ENCODE results near the gene SEZ6L. TPM values are rescaled to one million over a fixed set of nuclear protein-coding genes. Genes with fewer than 3 reads are reported as not detected.

SEZ6L gene
- polyA plus RNA-seq, 2 donors: 0.01 to 0.04 TPM

- no peaks in the 10 kb centered on the region for H3K36me3 ChIP-seq (ENCODE audit: control insufficient read depth in 2 of 2, insufficient read depth in 2 of 2, low read length in 1 of 2)
- H3K4me1 ChIP-seq (ENCODE audit: control insufficient read depth in 2 of 2, insufficient read depth in 2 of 2, low read length in 1 of 2): no peaks in the 10 kb centered on the region
- peaks cover 0 to 4% of the 10 kb centered on the region in 2 donors for H3K27me3 ChIP-seq (ENCODE audit: control insufficient read depth in 1 of 2, insufficient read depth in 2 of 2, low read length in 2 of 2)
- WGBS, 2 donors: 60 to 66% methylated on average over 4 of the region's 4 CpGs
- H3K4me3 ChIP-seq (ENCODE audit: low read depth in 1 of 2, low read length in 2 of 2): no peak overlapping the region
- H3K27ac ChIP-seq (ENCODE audit: low read depth in 2 of 2, low read length in 1 of 2): no peak overlapping the region
- no peaks in the 10 kb centered on the region for H3K9me3 ChIP-seq (ENCODE audit: control insufficient read depth in 2 of 2, insufficient read depth in 1 of 2, low read depth in 1 of 2, low read length in 1 of 2)
Observed at GRCh38 chr22:26141831-26142230, 27.4 kb upstream of the SEZ6L start.

GRCh38 chr22:26143806-26144325 lies 25.4 kb upstream of the SEZ6L start:
- H3K4me1 ChIP-seq (ENCODE audit: control insufficient read depth in 2 of 2, insufficient read depth in 2 of 2, low read length in 1 of 2): no peaks in the 10 kb centered on the region
- no peak overlapping the region for H3K4me3 ChIP-seq (ENCODE audit: low read depth in 1 of 2, low read length in 2 of 2)
- no peaks in the 10 kb centered on the region for H3K9me3 ChIP-seq (ENCODE audit: control insufficient read depth in 2 of 2, insufficient read depth in 1 of 2, low read depth in 1 of 2, low read length in 1 of 2)
- peaks cover 0 to 4% of the 10 kb centered on the region in 2 donors for H3K27me3 ChIP-seq (ENCODE audit: control insufficient read depth in 1 of 2, insufficient read depth in 2 of 2, low read length in 2 of 2)
- no peak overlapping the region for H3K27ac ChIP-seq (ENCODE audit: low read depth in 2 of 2, low read length in 1 of 2)
- WGBS, 2 donors: 53 to 58% methylated on average over 3 of the region's 3 CpGs
- H3K36me3 ChIP-seq (ENCODE audit: control insufficient read depth in 2 of 2, insufficient read depth in 2 of 2, low read length in 1 of 2): no peaks in the 10 kb centered on the region

DNA sequence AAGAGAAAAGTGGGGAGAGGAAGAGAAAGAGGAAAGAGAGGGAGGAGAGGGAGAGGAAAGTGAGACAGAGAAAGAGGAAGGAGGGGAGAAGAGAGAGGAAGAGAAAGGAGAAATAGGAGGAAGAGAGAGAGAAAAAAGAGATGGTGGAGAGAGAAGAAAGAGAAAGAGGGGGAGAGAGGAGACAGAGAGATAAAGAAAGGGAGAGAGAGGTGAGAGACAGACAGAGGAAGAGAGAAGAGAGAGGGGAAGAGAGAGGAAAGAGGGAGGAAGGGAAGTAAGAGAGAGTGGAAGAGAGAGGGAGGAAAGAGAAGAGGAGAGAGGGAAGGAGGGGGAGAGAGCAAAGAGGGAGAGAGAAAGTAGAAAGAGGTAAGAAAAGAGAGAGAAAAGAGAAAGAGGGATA lies 9.4 kb upstream of the SEZ6L start:
- H3K36me3 ChIP-seq (ENCODE audit: control insufficient read depth in 2 of 2, insufficient read depth in 2 of 2, low read length in 1 of 2): no peaks in the 10 kb centered on the region
- peaks cover 0 to 3% of the 10 kb centered on the region in 2 donors for H3K9me3 ChIP-seq (ENCODE audit: control insufficient read depth in 2 of 2, insufficient read depth in 1 of 2, low read depth in 1 of 2, low read length in 1 of 2)
- H3K27me3 ChIP-seq (ENCODE audit: control insufficient read depth in 1 of 2, insufficient read depth in 2 of 2, low read length in 2 of 2): peaks cover 0 to 3% of the 10 kb centered on the region in 2 donors
- H3K4me1 ChIP-seq (ENCODE audit: control insufficient read depth in 2 of 2, insufficient read depth in 2 of 2, low read length in 1 of 2): peaks cover 0 to 2% of the 10 kb centered on the region in 2 donors
- H3K27ac ChIP-seq (ENCODE audit: low read depth in 2 of 2, low read length in 1 of 2): no peak overlapping the region
- no peak overlapping the region for H3K4me3 ChIP-seq (ENCODE audit: low read depth in 1 of 2, low read length in 2 of 2)

- no peaks in the 10 kb centered on the region for H3K36me3 ChIP-seq (ENCODE audit: control insufficient read depth in 2 of 2, insufficient read depth in 2 of 2, low read length in 1 of 2)
- H3K27ac ChIP-seq (ENCODE audit: low read depth in 2 of 2, low read length in 1 of 2): no peak overlapping the region
- H3K9me3 ChIP-seq (ENCODE audit: control insufficient read depth in 2 of 2, insufficient read depth in 1 of 2, low read depth in 1 of 2, low read length in 1 of 2): peaks cover 0 to 3% of the 10 kb centered on the region in 2 donors
- no peak overlapping the region for H3K4me3 ChIP-seq (ENCODE audit: low read depth in 1 of 2, low read length in 2 of 2)
- 31 to 35% methylated on average over 7 of the region's 7 CpGs for WGBS, 2 donors
- peaks cover 0 to 3% of the 10 kb centered on the region in 2 donors for H3K27me3 ChIP-seq (ENCODE audit: control insufficient read depth in 1 of 2, insufficient read depth in 2 of 2, low read length in 2 of 2)
- peaks cover 0 to 2% of the 10 kb centered on the region in 2 donors for H3K4me1 ChIP-seq (ENCODE audit: control insufficient read depth in 2 of 2, insufficient read depth in 2 of 2, low read length in 1 of 2)
Observed at GRCh38 chr22:26161746-26162145, 7.5 kb upstream of the SEZ6L start.

- Histone ChIP-seq H3K9me3 (ENCODE audit: control insufficient read depth in 2 of 2, insufficient read depth in 1 of 2, low read depth in 1 of 2, low read length in 1 of 2) (peaks cover 0 to 3% of the 10 kb centered on the region in 2 donors), H3K27me3 (ENCODE audit: control insufficient read depth in 1 of 2, insufficient read depth in 2 of 2, low read length in 2 of 2) (peaks cover 3 to 4% of the 10 kb centered on the region in 2 donors)
- WGBS, 2 donors: 71 to 78% methylated on average over 4 of the region's 4 CpGs
Observed at GRCh38 chr22:26162926-26163325, 6.3 kb upstream of the SEZ6L start.

DNA sequence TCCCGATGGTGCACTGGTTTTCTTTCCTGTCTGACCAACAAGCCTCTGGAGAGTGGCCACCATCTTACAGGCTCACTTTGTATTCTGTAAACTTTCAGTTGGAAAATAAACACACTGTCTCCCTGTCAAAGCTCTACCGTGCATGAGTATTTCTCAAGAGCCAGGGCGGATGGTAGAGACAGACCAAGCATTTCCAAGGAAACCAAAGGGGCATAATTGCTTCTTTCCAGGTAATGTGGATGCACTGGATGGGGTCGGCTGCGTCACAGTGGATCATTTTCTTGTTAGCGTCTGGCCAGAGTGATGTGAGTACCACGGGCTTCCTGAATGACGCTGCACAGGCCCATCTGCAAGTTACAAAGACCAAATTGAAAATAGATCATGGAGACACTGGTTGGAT lies 5.1 kb upstream of the SEZ6L start:
- Histone ChIP-seq H3K9me3 (ENCODE audit: control insufficient read depth in 2 of 2, insufficient read depth in 1 of 2, low read depth in 1 of 2, low read length in 1 of 2) (peaks cover 0 to 3% of the 10 kb centered on the region in 2 donors), H3K4me3 (ENCODE audit: low read depth in 1 of 2, low read length in 2 of 2) (no peak overlapping the region), H3K27me3 (ENCODE audit: control insufficient read depth in 1 of 2, insufficient read depth in 2 of 2, low read length in 2 of 2) (peaks cover 5 to 6% of the 10 kb centered on the region in 2 donors), H3K27ac (ENCODE audit: low read depth in 2 of 2, low read length in 1 of 2) (no peak overlapping the region), H3K36me3 (ENCODE audit: control insufficient read depth in 2 of 2, insufficient read depth in 2 of 2, low read length in 1 of 2) (no peaks in the 10 kb centered on the region), H3K4me1 (ENCODE audit: control insufficient read depth in 2 of 2, insufficient read depth in 2 of 2, low read length in 1 of 2) (no peaks in the 10 kb centered on the region)
- WGBS, 2 donors: 63 to 70% methylated on average over 8 of the region's 8 CpGs

More at GRCh38 chr22:26162926-26163325, 6.3 kb upstream of the SEZ6L start:
- no peak overlapping the region for H3K27ac ChIP-seq (ENCODE audit: low read depth in 2 of 2, low read length in 1 of 2)
- H3K4me1 ChIP-seq (ENCODE audit: control insufficient read depth in 2 of 2, insufficient read depth in 2 of 2, low read length in 1 of 2): peaks cover 0 to 2% of the 10 kb centered on the region in 2 donors
- no peaks in the 10 kb centered on the region for H3K36me3 ChIP-seq (ENCODE audit: control insufficient read depth in 2 of 2, insufficient read depth in 2 of 2, low read length in 1 of 2)
- no peak overlapping the region for H3K4me3 ChIP-seq (ENCODE audit: low read depth in 1 of 2, low read length in 2 of 2)

- no peaks in the 10 kb centered on the region for H3K36me3 ChIP-seq (ENCODE audit: control insufficient read depth in 2 of 2, insufficient read depth in 2 of 2, low read length in 1 of 2)
- H3K9me3 ChIP-seq (ENCODE audit: control insufficient read depth in 2 of 2, insufficient read depth in 1 of 2, low read depth in 1 of 2, low read length in 1 of 2): no peaks in the 10 kb centered on the region
- peaks cover 3 to 17% of the 10 kb centered on the region in 2 donors for H3K27me3 ChIP-seq (ENCODE audit: control insufficient read depth in 1 of 2, insufficient read depth in 2 of 2, low read length in 2 of 2)
- WGBS, 2 donors: 47 to 54% methylated on average over 9 of the region's 9 CpGs
- H3K27ac ChIP-seq (ENCODE audit: low read depth in 2 of 2, low read length in 1 of 2): no peak overlapping the region
- no peak overlapping the region for H3K4me3 ChIP-seq (ENCODE audit: low read depth in 1 of 2, low read length in 2 of 2)
- peaks cover 3 to 5% of the 10 kb centered on the region in 2 donors for H3K4me1 ChIP-seq (ENCODE audit: control insufficient read depth in 2 of 2, insufficient read depth in 2 of 2, low read length in 1 of 2)
Observed at GRCh38 chr22:26168330-26168851, 871 bp upstream of the SEZ6L start.

DNA sequence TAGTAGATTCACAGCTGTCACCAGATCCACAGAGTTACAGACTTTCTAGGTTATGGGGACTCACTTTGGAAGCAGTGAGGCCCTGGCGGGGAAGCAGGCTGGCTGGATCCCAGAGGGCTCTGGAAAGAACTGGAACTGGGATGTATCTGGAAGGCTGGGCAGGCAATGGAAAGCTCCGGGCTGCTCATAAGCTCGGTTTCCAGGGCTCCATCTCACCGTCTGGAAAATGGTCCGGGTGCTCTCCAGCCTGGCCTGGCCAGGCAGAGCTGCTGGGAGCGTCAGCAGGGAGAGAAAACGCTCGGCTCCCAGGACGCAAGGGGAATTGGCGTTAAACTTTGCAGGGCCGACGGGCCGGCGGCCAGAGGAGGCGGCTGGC lies 335 bp upstream of the SEZ6L start:
- no peak overlapping the region for H3K27ac ChIP-seq (ENCODE audit: low read depth in 2 of 2, low read length in 1 of 2)
- H3K27me3 ChIP-seq (ENCODE audit: control insufficient read depth in 1 of 2, insufficient read depth in 2 of 2, low read length in 2 of 2): peaks cover 3 to 17% of the 10 kb centered on the region in 2 donors
- H3K4me1 ChIP-seq (ENCODE audit: control insufficient read depth in 2 of 2, insufficient read depth in 2 of 2, low read length in 1 of 2): peaks cover 3 to 5% of the 10 kb centered on the region in 2 donors
- H3K4me3 ChIP-seq (ENCODE audit: low read depth in 1 of 2, low read length in 2 of 2): peak overlapping the region in 1 of 2 donors; percentile 27
- no peaks in the 10 kb centered on the region for H3K36me3 ChIP-seq (ENCODE audit: control insufficient read depth in 2 of 2, insufficient read depth in 2 of 2, low read length in 1 of 2)
- no peaks in the 10 kb centered on the region for H3K9me3 ChIP-seq (ENCODE audit: control insufficient read depth in 2 of 2, insufficient read depth in 1 of 2, low read depth in 1 of 2, low read length in 1 of 2)
- WGBS, 2 donors: 5 to 16% methylated on average over 8 to 15 of the region's 15 CpGs

DNA sequence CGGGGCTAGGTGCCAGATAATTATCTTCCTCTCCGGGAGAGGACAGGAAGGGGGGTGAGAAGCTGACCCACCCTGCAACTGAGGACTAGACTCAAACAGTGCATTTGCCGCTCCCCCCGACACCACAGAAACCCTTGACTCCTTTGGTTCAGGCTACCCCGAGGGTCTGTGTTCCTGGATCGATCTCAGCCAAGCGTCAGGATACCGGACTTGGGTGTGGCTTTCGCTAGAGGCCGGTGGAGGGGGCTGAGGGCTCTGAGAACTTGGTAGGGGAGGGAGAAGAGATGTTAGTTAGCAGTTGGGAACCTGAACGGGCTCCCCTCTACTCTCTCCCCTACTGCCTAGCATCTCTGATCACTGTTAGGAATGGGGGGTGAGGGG lies 840 bp downstream of the SEZ6L start:
- Histone ChIP-seq H3K27ac (ENCODE audit: low read depth in 2 of 2, low read length in 1 of 2) (no peak overlapping the region), H3K4me3 (ENCODE audit: low read depth in 1 of 2, low read length in 2 of 2) (no peak overlapping the region), H3K36me3 (ENCODE audit: control insufficient read depth in 2 of 2, insufficient read depth in 2 of 2, low read length in 1 of 2) (no peaks in the 10 kb centered on the region), H3K27me3 (ENCODE audit: control insufficient read depth in 1 of 2, insufficient read depth in 2 of 2, low read length in 2 of 2) (peaks cover 3 to 17% of the 10 kb centered on the region in 2 donors), H3K9me3 (ENCODE audit: control insufficient read depth in 2 of 2, insufficient read depth in 1 of 2, low read depth in 1 of 2, low read length in 1 of 2) (no peaks in the 10 kb centered on the region), H3K4me1 (ENCODE audit: control insufficient read depth in 2 of 2, insufficient read depth in 2 of 2, low read length in 1 of 2) (peaks cover 3 to 5% of the 10 kb centered on the region in 2 donors)
- WGBS, 2 donors: 2 to 3% methylated on average over 11 of the region's 11 CpGs

Data from esophagus (tissue), 2 donors.